Mesenteric fat pad (tissue), 1 donor: ENCODE results near the gene TRAF1. TPM values are rescaled to one million over a fixed set of nuclear protein-coding genes. Genes with fewer than 3 reads are reported as not detected.
A peak's percentile ranks its signal among the peaks of the same experiment; 100 is the strongest.

Experiments
- DNase-seq: peaks from one replicate; pipeline ENCODE4 v3.0.0-alpha.2; 2020; ENCODE audit warnings: low spot score
- total RNA-seq: library from RNA; stranded (reverse); fragmentation: NEBNext Ultra II Directional; extraction: Animal tissue kit (Norgen Biotek cat#: 25700); gene quantifications from one replicate; pipeline ENCODE4 v1.2.1, GENCODE V29; 2021
- donor health status: DM: yes; HTN: yes; CAD: no.

Gene TRAF1
- total RNA-seq, 1 donor from 2014 or later = 1.6 TPM

DNA sequence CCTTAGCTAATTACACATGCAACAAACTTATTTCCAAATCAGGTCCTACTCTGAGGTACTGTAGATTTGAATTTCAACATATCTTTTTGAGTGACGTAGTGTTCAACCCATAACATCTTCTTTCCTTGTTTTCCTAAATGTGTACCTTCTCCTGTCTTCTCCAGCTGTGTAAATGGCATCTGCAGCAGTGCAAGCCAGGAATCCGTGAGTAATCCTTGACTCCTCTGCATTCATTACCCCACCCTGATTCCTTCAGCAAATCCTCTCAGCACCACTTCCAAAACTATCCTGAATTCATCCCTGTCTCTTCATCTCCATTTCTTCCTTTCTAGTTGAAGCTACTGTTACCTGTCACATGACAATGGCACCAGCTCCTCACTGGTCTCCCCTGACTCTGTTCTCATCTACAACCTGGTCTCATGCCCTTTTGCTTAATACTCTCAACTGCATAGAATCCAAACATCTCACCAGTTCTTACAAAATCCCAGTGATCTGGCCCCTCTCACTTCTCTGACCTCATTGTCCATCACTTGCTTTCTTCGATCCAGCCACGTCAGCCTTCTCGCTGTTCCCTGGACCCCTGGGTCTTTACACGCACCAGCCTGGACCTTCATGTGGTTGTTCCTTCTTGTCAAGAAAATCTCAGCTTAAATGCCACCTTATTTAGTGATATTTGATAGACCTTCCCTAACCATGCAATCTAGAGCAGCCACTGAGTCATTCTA lies 14.6 kb upstream of the TRAF1 start:
- no peak for DNase-seq

DNA sequence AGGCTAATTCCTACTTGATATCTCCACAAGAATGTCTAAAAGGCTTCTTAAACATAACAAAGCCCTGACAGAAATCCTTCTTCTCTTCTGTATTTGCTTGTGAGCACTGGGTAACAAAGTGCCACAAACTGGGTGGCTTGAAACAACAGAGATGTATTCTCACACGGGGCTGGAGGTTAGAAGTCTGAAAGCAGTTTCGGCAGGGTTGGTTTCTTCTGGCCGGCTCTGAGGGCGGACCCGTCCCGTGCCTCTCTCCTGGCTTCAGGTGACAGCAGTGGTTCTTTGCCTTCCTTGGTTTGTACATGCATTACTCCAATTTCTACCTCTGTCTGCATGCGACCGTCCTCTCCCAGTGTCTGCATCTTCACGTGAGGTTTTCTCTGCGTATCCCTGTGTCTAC lies 14.0 kb upstream of the TRAF1 start:
- DNase-seq = no peak

GRCh38 chr9:120938851-120939250 lies 12.3 kb upstream of the TRAF1 start:
- DNase-seq = no peak

DNA sequence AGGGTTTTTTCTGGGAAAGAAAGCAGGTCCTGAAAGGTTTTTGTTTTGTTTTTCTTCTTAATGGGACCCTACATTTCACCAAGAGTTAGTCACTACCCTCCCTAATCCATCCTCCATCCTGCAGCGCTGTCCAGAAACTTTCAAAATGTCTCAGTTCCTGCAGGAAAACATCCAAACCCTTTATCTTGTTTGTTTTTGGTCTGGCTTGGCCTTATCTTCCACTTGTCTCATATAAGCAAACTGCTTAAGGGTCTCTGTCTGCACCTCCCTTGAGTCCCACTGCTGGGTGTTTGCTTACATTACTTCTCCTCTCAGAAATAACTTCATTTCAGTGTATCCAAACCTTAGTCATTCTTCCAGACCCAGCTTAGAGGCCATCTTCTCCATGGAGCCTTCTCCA lies 11.0 kb upstream of the TRAF1 start:
- no peak for DNase-seq

- DNase-seq = no peak
Observed at GRCh38 chr9:120937127-120937526, 10.5 kb upstream of the TRAF1 start.

- no peak for DNase-seq
Observed at GRCh38 chr9:120936764-120937122, 10.1 kb upstream of the TRAF1 start.

DNA sequence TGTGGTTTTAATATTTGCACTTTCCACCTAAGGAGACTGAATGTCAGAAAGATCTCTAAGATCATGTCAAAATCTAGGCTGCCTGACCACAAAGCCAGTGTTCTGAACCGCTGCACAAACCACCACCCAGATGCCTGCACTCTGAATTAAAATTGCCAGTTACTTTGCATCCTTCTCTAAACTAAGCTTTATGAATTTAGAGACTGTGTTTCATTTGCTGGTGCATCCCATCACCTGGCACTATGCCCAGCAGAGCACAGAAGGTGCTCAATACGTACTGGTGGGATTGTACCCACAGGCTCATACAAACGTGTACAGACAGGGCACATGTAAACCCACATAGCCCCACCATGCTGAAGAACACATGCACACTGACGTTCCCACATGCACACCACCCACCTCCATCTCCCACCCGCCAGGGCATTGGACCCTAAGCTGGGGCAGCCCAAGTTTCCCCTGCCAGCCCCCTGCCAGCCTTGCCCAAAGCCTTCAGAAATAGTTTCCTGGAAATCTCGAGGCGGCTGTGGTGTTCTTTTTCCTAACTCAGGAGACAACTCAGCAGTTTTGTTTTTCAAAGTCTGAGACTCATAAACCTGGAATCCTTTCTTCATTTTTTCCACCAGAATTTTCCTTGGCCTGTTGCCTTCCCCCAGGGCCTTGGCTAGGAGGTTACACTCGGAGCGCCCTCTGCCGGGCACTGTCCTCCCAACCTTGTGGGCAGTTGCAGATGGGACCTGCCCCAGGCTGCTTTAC lies 9.6 kb upstream of the TRAF1 start:
- peak; percentile 95 for DNase-seq

DNA sequence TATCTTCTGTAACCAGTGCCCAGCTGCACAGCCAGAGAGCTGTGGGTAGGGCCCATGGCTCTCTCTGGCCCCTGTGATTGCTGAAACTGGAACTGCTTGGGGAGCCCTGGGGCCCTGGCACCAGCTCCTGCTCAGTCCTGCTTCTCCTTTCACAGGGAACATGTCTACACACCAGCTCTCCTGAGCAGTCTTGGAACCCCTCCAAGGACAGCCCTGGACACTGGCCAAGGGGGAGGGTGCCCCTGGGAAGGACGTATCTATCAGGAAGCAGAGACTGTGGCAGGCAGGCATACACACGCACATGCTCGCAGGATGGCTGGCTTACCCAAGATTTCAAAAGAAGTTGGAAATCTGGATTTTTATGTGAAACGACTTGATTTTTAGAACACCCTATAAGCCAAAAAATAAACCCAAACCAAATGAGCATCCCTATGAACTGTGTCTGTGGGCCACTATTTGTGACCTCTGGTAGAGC lies 8.8 kb upstream of the TRAF1 start:
- DNase-seq = peak; percentile 97

DNA sequence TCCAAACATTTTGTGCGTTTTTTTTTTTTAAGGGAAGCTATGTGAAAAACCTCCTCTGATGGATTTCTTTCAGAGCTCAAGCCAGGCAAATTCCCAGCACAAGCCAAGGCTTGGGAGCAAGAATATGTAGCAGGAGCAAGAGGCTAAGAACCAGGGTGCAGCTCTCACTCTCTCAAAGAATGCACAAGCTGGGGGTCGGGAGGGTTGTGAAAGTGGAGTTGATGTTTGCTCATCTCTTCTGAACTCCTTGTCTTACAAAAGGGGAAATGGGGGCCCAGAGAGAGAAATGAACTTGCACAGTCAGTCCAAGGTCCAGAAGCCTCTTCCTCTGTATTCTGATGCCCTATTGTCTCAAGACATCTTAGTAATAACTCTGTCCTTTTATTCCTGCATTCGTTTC lies 7.7 kb upstream of the TRAF1 start:
- no peak for DNase-seq

- DNase-seq = no peak
Observed at GRCh38 chr9:120933310-120934055, 6.9 kb upstream of the TRAF1 start.

DNA sequence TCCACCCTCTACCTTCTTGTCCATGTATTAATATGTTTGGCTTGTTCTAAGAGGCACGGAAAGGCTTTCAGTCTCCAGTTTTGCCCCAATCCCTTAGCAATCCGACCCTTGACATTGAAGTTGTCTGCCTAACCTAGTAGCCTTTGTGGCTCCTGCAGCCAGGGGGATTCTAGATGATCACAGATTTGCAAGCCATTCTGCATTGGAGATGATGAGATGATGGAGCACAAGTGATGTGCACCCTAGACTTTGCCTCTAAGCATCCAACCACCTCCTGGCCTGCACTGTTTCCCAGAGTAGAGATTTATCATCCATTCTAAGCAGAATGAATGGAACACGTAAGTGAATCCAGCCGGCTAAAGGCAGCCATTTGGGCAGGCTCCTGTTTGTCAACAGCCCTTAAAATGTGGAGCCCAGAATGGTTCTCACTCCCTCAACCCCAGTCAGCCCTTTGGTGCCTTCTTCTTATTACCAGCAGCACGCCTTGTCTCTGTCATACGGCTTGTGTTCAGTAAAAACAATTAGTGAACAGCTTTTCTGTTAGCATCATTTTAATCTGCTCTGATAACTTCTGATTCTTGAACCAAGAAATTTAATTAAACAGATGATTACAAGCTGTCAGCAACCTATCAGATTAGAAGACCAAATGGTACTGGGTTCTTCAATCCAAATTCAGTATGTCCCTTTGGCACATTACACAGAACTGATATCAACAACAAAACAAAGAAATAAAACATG lies 5.7 kb upstream of the TRAF1 start:
- no peak for DNase-seq

DNA sequence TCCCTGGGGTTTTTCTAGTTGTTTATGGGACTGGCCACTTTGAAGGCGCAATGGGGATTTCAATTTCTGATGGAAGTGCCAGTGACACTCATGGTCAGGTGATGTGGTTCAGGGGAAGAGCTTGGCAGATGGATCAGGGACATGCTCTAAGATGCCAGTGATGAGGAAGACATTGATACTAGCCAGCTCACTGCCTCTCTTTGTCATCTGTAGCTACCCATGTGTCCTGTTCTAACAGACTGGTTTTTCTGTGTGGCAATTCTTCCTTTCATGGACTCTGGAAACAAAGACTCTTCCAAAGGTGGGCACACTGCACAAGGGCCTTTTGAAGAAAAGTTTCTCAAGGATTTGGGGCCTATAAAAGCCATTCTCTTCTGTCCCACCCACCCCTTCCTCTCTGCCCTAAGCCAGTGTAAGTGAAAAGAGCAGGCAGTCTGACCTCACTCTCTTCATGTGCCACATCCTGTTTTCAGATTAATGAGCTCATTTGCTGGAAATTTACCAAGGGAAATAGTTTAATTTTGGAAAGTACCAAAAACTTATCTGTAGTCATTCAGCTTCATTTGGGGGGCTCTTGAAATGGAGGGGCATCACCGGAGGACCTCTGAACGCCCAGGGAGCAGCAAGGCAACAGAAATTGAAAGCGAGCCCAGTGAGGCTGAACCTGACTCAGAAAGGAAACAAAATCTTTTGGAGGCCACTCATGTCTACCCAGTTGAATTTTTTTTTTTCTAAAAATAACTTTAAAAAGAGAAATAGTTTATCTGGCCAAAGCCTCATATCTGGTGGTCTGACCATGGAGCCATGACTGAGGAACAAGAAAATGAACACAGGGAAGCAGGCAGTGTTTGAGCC lies 4.9 kb upstream of the TRAF1 start:
- DNase-seq = no peak

GRCh38 chr9:120929229-120929791 lies 2.7 kb upstream of the TRAF1 start:
- no peak for DNase-seq

DNA sequence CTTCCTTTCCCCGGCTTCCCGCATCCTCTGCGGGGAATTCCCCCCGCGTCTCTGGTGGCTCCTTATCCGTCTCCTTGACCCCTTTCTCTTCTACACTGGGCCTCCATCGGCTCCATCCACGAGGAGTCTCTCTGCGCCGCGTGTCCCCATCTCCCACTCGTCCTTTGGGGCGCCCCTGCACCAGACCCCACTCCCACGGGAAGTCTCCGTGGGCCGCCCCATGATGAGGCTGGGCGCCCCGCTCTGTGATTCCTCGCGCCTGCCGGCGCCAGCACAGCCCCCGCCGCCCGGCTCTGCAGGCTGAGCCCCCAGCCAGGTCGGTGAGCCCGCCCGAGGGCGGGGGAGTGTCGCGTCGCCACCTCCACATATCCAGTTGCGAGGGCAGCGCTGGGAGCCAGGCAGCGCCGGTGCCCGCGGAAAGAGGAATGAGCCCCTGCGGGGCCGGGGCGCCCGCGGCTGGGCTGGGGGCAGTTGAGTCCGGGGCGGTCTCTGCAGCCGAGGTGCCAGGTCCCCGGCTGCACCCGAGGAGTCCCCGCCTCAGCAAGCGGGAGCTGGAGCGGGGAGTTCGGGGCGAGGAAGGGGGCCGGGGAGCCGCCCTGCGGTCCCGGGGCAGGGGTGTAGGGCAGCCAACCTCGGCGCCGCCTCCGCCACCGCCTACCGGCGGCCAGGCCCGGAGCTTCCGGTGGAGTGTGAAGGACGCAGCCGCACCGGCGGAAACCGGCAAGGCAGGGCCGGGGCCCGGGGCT lies 2.1 kb upstream of the TRAF1 start:
- DNase-seq = peak; percentile 95

DNA sequence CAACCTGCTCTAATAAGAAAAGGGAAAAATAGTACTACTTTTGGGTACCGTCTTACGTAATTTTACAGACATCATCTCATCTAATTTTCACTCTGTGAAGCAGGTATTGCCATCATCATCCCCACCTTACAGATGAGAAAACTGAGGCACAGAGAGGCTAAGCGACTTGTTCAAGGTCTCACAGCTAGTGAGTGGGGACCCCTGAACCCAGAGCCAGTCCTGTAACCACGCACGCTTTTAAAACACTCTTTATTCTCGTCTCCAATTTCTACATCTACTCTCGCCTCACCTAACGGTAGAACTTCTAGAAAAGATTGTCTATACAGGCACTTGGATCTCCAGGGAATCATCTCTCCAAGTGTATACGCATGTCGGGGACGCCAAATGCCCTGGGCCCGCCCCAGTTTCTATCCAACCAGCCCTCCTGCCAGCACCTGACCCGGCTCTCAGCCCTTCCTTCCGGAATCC lies 1.5 kb upstream of the TRAF1 start:
- no peak for DNase-seq

DNA sequence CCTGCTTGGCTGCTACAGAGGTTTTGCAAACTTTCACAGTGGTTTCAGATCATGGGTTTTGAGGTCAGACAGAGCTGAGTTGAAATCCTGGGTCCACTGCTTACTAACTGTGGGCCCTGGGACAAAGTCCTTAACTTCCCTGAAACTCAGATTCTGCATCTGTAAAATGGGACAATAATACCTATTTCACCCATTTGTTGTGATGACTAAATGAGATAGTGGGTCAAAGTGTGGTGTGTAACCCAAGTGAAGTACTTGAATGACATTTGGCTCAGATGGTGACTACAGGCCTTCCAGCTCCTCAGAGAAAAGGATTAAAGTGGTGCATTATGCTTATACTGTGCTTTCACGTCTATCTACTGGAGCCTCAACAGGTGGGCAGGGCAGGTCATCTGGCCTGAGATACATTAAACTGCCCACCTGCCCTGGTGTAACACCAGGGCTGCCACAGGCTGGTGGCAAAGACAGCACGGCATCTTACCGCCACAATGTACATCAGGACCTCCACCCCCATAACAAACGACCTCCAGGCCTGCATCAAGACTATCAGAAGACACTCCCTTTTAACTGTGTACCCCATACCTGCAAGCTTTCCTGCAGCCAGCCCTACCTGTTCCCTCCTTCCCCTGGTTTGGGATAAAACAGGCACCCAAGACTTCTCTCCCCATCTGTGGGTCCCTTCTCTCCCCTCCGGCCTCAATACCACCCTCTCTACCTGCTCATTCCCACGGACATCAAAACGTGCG lies 846 bp upstream of the TRAF1 start:
- no peak for DNase-seq

DNA sequence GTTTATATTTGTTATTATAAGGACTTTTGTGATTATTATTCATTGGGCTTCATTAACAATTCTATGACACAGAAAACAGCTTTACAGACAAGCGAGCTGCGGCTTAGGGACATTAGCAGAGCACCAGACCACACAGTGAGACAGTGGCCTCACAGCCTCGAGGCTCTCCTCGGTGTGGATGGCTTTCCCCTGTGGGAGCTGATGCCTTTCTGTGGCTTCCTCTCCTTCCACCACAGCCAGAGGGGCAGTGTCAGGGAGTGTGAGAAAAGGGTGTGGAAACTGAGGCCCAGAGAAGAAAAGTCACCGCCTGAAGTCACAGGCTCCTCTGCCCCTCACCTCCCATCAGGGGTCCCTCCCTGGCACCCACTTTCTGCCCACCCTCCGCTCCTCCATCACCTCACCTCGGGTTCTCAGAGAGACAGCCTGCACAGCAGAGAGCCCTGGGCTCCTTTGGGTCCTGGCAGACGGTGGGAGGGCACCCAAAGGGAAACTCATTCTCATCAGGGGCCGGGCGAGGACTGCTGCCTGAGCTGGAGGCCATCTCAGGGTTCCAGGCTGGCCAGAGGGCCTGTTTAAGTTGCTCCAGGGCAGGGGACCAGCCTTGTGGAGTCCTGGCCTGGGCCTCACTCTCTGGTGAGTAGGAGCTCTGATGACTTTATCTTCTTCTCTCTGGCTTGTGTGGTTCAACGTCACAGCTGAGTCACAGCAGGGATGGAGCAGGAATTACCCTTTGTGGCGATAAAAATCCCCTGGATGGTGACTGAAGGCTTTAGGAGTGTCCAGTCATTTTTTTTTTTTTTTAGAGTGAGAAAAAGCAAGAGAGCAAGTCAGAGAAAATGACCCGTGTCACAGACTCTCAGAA lies 830 bp downstream of the TRAF1 start:
- DNase-seq = no peak
